GM19099 (cell line): Measurements from ENCODE around the gene RNU7-1.

ENCODE experiments used
- POLR2A ChIP-seq: IDR thresholded peaks from 3 replicates; pipeline ENCODE4 v1.6.1; 2011; ENCODE audit warnings: low read depth; ENCODE audit not compliant: insufficient read length; ENCODE audit errors: extremely low read depth

Gene RNU7-1

DNA sequence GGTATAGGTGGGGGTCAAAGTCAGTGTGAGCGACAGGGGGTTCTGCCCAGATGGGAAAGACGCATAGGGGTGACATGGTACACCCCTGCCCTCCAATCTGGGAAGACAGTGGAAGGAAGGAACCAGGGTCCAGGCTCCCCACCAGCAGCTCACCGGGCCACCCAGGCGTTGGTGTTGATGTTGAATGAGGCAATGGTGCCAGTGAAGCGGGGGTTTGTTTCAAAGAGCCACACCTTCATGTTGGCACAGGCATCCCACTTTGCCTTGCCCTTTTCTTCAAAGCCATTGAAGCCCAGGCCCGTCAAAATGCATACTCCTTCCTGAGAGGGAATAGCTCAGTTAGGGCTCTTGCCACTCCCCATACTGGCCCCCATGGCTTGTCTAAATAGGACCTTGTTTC lies 34.6 kb downstream of the RNU7-1 start:
- no peak for TF ChIP-seq POLR2A

DNA sequence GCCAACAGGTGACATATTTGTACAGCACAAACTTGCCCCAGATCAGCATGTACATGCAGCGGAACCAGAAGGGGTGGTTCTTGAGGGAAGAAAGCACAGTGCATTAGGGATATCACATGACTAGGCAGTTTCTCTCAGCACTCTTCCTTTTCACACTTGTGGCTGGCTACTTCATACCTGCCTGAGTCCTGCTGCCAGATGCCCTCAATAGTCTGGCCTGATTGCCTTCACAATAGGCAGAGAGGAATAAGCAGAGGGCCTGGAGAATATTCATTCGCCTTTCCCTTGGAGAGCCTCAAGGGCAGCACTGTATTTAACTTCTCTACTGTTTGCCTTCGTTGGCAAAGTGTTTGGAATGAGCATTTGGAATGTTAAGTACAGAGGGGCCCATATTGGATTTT lies 35.0 kb downstream of the RNU7-1 start:
- peak; percentile 23 for TF ChIP-seq POLR2A

GRCh38 chr12:6979021-6979420 lies 35.4 kb downstream of the RNU7-1 start:
- no peak for TF ChIP-seq POLR2A

DNA sequence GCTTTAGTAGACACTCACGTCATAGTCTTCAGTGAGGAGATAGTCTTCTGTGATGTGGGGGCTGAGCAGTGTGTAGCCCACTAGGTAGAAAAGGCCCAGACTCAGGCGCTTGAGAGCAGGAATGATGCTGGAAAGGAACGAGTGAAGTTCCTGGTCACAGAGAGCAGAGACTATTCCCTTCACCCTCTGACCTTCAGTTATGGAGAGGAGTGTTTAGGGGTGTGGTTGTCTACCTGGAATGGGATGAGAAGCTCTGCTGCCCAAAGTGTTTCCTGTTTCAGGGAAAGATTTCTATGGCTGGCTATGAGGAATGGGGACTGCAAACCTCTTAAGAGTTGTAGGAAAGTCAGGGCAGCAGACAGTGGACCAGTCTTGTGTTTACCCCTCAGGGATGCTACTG lies 35.8 kb downstream of the RNU7-1 start:
- TF ChIP-seq POLR2A = peak; percentile 29

DNA sequence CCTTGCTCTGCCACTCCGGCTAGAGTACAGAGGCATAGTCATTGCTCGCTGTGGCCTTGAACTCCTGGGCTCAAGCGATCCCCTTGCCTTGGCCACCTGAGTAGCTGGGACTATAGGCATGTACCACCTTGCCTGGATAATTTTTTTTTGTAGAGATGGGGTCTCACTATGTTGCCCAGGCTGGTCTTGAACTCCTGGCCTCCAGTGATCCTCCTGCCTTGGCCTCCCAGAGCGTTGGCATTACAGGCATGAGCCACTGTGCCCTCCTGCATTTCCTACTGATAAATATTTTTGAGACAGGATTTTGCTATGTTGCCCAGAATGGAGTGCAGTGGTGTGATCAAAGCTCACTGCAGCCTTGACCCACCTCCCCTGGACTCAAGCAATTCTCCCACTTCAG lies 36.5 kb downstream of the RNU7-1 start:
- no peak for TF ChIP-seq POLR2A

GRCh38 chr12:6980740-6981139 lies 37.1 kb downstream of the RNU7-1 start:
- TF ChIP-seq POLR2A = no peak

- TF ChIP-seq POLR2A = no peak
These were observed 37.8 kb downstream of the RNU7-1 start for GRCh38 chr12:6981152-6982052.

DNA sequence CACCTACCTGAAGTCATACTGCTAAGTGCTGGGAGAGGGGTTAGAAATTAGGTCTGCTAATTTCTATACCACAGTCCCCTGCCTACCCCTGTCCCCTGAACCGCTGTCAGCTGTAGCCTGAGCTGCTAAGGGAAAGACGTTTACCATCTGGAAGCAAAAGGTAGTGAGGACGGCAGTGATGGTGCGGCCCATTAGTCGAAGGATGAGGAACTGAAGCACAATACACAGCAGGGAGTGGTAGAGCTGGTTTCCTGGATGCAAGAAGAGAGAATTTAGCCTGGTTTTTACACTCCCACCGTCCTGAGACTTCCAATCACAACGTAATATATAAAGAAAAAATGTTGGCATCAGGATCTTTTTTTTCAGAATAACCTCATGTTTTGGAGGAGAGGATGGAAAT lies 38.9 kb downstream of the RNU7-1 start:
- no peak for TF ChIP-seq POLR2A

- TF ChIP-seq POLR2A = no peak
These were observed 44.4 kb downstream of the RNU7-1 start for GRCh38 chr12:6987956-6988553.
